ENCODE measurements around the gene GALE.

GALE gene

GRCh38 chr1:23776217-23776616, 24.3 kb downstream of the GALE start:
- no peak for TF ChIP-seq CTCF (conservative IDR thresholded peaks at IDR 0.05; ENCODE audit: low read length)
- no peak overlapping the region for H3K4me3 ChIP-seq (ENCODE audit: low read length)
- no peak for DNase-seq (ENCODE audit: low read depth)

- TF ChIP-seq CTCF (conservative IDR thresholded peaks at IDR 0.05; ENCODE audit: low read length) = no peak
- no peak overlapping the region for H3K4me3 ChIP-seq (ENCODE audit: low read length)
- no peak for DNase-seq (ENCODE audit: low read depth)
Observed at GRCh38 chr1:23774174-23774880, 26.2 kb downstream of the GALE start.

- no peak overlapping the region for H3K4me3 ChIP-seq (ENCODE audit: low read length)
- no peak for TF ChIP-seq CTCF (conservative IDR thresholded peaks at IDR 0.05; ENCODE audit: low read length)
- DNase-seq (ENCODE audit: low read depth) = no peak
Observed at GRCh38 chr1:23772854-23773242, 27.7 kb downstream of the GALE start.

- DNase-seq (ENCODE audit: low read depth) = peak; percentile 79
- no peak overlapping the region for H3K4me3 ChIP-seq (ENCODE audit: low read length)
Observed at GRCh38 chr1:23772049-23772853, 28.3 kb downstream of the GALE start.

GRCh38 chr1:23768733-23769132, 31.8 kb downstream of the GALE start:
- no peak overlapping the region for H3K4me3 ChIP-seq (ENCODE audit: low read length)
- TF ChIP-seq CTCF (conservative IDR thresholded peaks at IDR 0.05; ENCODE audit: low read length) = no peak
- DNase-seq (ENCODE audit: low read depth) = no peak

More at GRCh38 chr1:23772049-23772853, 28.3 kb downstream of the GALE start:
- peak; percentile 98 for TF ChIP-seq CTCF (conservative IDR thresholded peaks at IDR 0.05; ENCODE audit: low read length)

GRCh38 chr1:23763041-23763577, 37.4 kb downstream of the GALE start:
- H3K4me3 ChIP-seq (ENCODE audit: low read length) = no peak overlapping the region
- TF ChIP-seq CTCF (conservative IDR thresholded peaks at IDR 0.05; ENCODE audit: low read length) = no peak
- DNase-seq (ENCODE audit: low read depth) = peak; percentile 68

Measured in AG10803 (cell line).